Mesendoderm (in vitro differentiated cells): ENCODE results near the gene TBX1.
"Not testable (repeated sequence)": the region's sequence is repeated elsewhere in the genome, so short reads cannot be mapped to it uniquely, and the experiment has no call there.

Experiments
- DNase-seq: peaks from one replicate; pipeline ENCODE4 v3.0.0; 2013
- H2AK5ac ChIP-seq: 2 replicates; pipeline ENCODE4 v1.6.1; 2013; ENCODE audit warnings: low read length, inconsistent platforms
- H2BK120ac ChIP-seq: 2 replicates; pipeline ENCODE4 v1.6.1; 2013; ENCODE audit warnings: low read depth, mild to moderate bottlenecking, low read length, moderate library complexity, mixed read lengths
- H2BK15ac ChIP-seq: replicated peaks from 2 replicates; pipeline ENCODE4 v1.6.1; 2013; ENCODE audit warnings: low read depth, mild to moderate bottlenecking, moderate library complexity
- H2BK5ac ChIP-seq: 2 replicates; pipeline ENCODE4 v1.6.1; 2013; ENCODE audit warnings: low read length, inconsistent platforms
- H3K18ac ChIP-seq: 2 replicates; pipeline ENCODE4 v1.6.1; 2013; ENCODE audit warnings: mild to moderate bottlenecking, low read length, mixed read lengths
- H3K23ac ChIP-seq: one replicate; pipeline ENCODE4 v1.6.1; 2013; ENCODE audit warnings: low read length
- H3K27ac ChIP-seq: 2 replicates; pipeline ENCODE4 v1.5.1; 2013; ENCODE audit warnings: low read depth, mild to moderate bottlenecking, inconsistent platforms, low read length, moderate library complexity
- H3K27me3 ChIP-seq: 2 replicates; pipeline ENCODE4 v1.6.1; 2013; ENCODE audit warnings: low read length, control low read depth, mild to moderate bottlenecking, inconsistent platforms; ENCODE audit not compliant: insufficient read depth, poor library complexity
- H3K36me3 ChIP-seq: 2 replicates; pipeline ENCODE4 v1.6.1; 2013; ENCODE audit warnings: low read length, inconsistent platforms; ENCODE audit not compliant: control insufficient read depth, insufficient read depth
- H3K4ac ChIP-seq: one replicate; pipeline ENCODE4 v1.6.1; 2013; ENCODE audit warnings: low read depth, mild to moderate bottlenecking, low read length, moderate library complexity
- H3K4me1 ChIP-seq: 2 replicates; pipeline ENCODE4 v1.6.1; 2013; ENCODE audit warnings: low read depth, low read length, inconsistent platforms; ENCODE audit not compliant: control insufficient read depth
- H3K4me2 ChIP-seq: 2 replicates; pipeline ENCODE4 v1.6.1; 2013; ENCODE audit warnings: low read length
- H3K4me3 ChIP-seq: 2 replicates; pipeline ENCODE4 v1.5.1; 2013; ENCODE audit warnings: mild to moderate bottlenecking, low read length
- H3K56ac ChIP-seq: one replicate; pipeline ENCODE4 v1.6.1; 2013; ENCODE audit warnings: low read length
- H3K79me1 ChIP-seq: 2 replicates; pipeline ENCODE4 v1.6.1; 2013; ENCODE audit warnings: low read length, inconsistent platforms
- H3K79me2 ChIP-seq: 2 replicates; pipeline ENCODE4 v1.6.1; 2013; ENCODE audit warnings: mild to moderate bottlenecking, low read length; ENCODE audit not compliant: control insufficient read depth, insufficient read depth
- H3K9ac ChIP-seq: 2 replicates; pipeline ENCODE4 v1.6.1; 2013; ENCODE audit warnings: low read length, inconsistent platforms
- H4K5ac ChIP-seq: one replicate; pipeline ENCODE4 v1.6.1; 2013; ENCODE audit warnings: low read length
- H4K8ac ChIP-seq: one replicate; pipeline ENCODE4 v1.6.1; 2013; ENCODE audit warnings: low read depth, mild to moderate bottlenecking, control low read depth, low read length, moderate library complexity
- WGBS: extraction: QIAGEN DNeasy Blood & Tissue Kit; methylation state at CpG from one replicate; pipeline ENCODE4 v1.1.7; 2013; ENCODE audit warnings: low lambda C conversion rate, missing lambda C conversion rate; ENCODE audit not compliant: insufficient coverage; ENCODE audit errors: extremely low coverage; 5-methylcytosine and 5-hydroxymethylcytosine counted together

The TBX1 gene

DNA sequence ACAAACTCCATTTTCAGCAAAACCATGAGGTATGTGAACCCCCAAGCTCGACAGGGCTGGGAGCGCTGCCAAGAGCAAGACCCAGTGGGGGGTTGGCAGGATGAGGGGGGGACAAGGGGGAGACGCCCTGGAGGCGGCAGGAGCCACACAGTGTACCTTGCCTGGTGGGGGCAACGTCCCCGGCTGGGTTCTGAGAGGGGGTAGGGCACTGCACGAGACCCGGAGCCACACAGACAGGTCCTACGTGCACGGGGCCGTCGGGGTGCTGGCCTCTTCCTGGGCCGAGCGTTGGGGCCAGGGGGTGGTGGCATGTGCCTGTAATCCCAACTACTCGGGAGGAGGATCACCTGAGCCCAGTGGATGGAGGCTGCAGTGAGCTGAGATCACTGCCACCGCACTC is 28.8 kb downstream of the TBX1 start:
- Histone ChIP-seq H3K9ac (no peak overlapping the region), H4K8ac (no peak overlapping the region), H3K4ac (no peak overlapping the region), H3K56ac (no peak overlapping the region), H3K23ac (no peak overlapping the region), H4K5ac (no peak overlapping the region), H2AK5ac (no peak overlapping the region), H2BK5ac (no peak overlapping the region), H2BK120ac (no peak overlapping the region), H2BK15ac (no peak overlapping the region), H3K36me3 (no peaks in the 10 kb centered on the region), H3K4me2 (no peak overlapping the region), H3K79me1 (no peaks in the 10 kb centered on the region), H3K18ac (no peak overlapping the region), H3K4me1 (no peaks in the 10 kb centered on the region), H3K27me3 (no peaks in the 10 kb centered on the region), H3K27ac (no peak overlapping the region), H3K4me3 (no peak overlapping the region), H3K79me2 (no peaks in the 10 kb centered on the region)
- DNase-seq = no peak
- no CpG with 5 or more reads among the region's 16 CpGs for WGBS

- H3K18ac ChIP-seq = no peak overlapping the region
- no peak overlapping the region for H2BK15ac ChIP-seq
- no peak overlapping the region for H3K56ac ChIP-seq
- DNase-seq = no peak
- H2AK5ac ChIP-seq = no peak overlapping the region
- no peak overlapping the region for H4K5ac ChIP-seq
- H3K4ac ChIP-seq = no peak overlapping the region
- no peak overlapping the region for H3K4me3 ChIP-seq
- no peak overlapping the region for H2BK120ac ChIP-seq
- no peak overlapping the region for H2BK5ac ChIP-seq
- no peaks in the 10 kb centered on the region for H3K79me2 ChIP-seq
- H3K4me2 ChIP-seq = no peak overlapping the region
- H3K79me1 ChIP-seq = no peaks in the 10 kb centered on the region
- no CpG with 5 or more reads among the region's 6 CpGs for WGBS
- no peaks in the 10 kb centered on the region for H3K36me3 ChIP-seq
- H3K9ac ChIP-seq = no peak overlapping the region
- no peak overlapping the region for H3K27ac ChIP-seq
- H4K8ac ChIP-seq = no peak overlapping the region
- no peaks in the 10 kb centered on the region for H3K4me1 ChIP-seq
- no peaks in the 10 kb centered on the region for H3K27me3 ChIP-seq
- no peak overlapping the region for H3K23ac ChIP-seq
These were observed 29.2 kb downstream of the TBX1 start for GRCh38 chr22:19789828-19790227.

DNA sequence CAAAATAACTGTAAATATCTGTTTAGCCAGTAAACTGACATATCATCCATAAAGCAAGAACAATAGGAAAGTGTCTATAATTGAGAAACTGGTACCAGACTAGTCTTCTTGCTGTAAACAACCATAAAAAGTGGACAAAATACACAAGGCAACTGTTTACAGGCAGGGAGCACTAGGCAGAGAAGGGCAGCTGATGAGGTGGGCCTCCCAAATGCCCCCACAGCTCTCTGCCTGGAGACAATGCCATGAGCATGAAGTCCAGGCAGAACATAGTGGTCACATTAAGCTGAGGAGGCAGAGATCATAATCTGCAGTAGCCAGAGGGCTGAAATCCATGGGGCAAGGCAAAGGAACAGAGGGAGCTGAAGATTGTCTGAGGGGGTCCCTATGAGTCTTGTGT is 30.7 kb downstream of the TBX1 start:
- Histone ChIP-seq H3K23ac (no peak overlapping the region), H3K4me3 (no peak overlapping the region), H3K79me2 (no peaks in the 10 kb centered on the region), H3K79me1 (no peaks in the 10 kb centered on the region), H3K4me2 (no peak overlapping the region), H4K8ac (no peak overlapping the region), H3K27ac (no peak overlapping the region), H2AK5ac (no peak overlapping the region), H3K4me1 (no peaks in the 10 kb centered on the region), H3K56ac (no peak overlapping the region), H2BK120ac (no peak overlapping the region), H3K9ac (no peak overlapping the region), H4K5ac (no peak overlapping the region), H2BK15ac (no peak overlapping the region), H3K27me3 (no peaks in the 10 kb centered on the region), H3K36me3 (no peaks in the 10 kb centered on the region), H3K18ac (no peak overlapping the region), H2BK5ac (no peak overlapping the region), H3K4ac (no peak overlapping the region)
- no peak for DNase-seq

GRCh38 chr22:19791894-19792293 is 31.3 kb downstream of the TBX1 start:
- H4K8ac ChIP-seq = no peak overlapping the region
- H3K36me3 ChIP-seq = no peaks in the 10 kb centered on the region
- no peaks in the 10 kb centered on the region for H3K79me2 ChIP-seq
- no peak overlapping the region for H2BK120ac ChIP-seq
- no peak overlapping the region for H4K5ac ChIP-seq
- no peaks in the 10 kb centered on the region for H3K4me1 ChIP-seq
- no peak overlapping the region for H3K27ac ChIP-seq
- no peak overlapping the region for H3K18ac ChIP-seq
- no peak overlapping the region for H3K4me2 ChIP-seq
- H2BK5ac ChIP-seq = no peak overlapping the region
- H3K27me3 ChIP-seq = no peaks in the 10 kb centered on the region
- no peaks in the 10 kb centered on the region for H3K79me1 ChIP-seq
- H3K23ac ChIP-seq = peak overlapping the region; percentile 24
- H3K4ac ChIP-seq = no peak overlapping the region
- DNase-seq = no peak
- H3K56ac ChIP-seq = no peak overlapping the region
- H3K4me3 ChIP-seq = no peak overlapping the region
- H2AK5ac ChIP-seq = no peak overlapping the region
- H3K9ac ChIP-seq = no peak overlapping the region
- H2BK15ac ChIP-seq = no peak overlapping the region

GRCh38 chr22:19792383-19792896 is 31.9 kb downstream of the TBX1 start:
- not testable (repeated sequence) for H3K4me3 ChIP-seq, H3K79me1 ChIP-seq, H3K18ac ChIP-seq, H3K27ac ChIP-seq, DNase-seq, H3K4ac ChIP-seq, H3K4me1 ChIP-seq, H4K8ac ChIP-seq, H3K9ac ChIP-seq, H3K79me2 ChIP-seq, H3K36me3 ChIP-seq, H2BK15ac ChIP-seq, H4K5ac ChIP-seq, H3K4me2 ChIP-seq, H3K56ac ChIP-seq, H2BK120ac ChIP-seq, H3K23ac ChIP-seq, H2BK5ac ChIP-seq, H2AK5ac ChIP-seq, H3K27me3 ChIP-seq
- WGBS = no CpG with 5 or more reads among the region's 13 CpGs

GRCh38 chr22:19793161-19793560 is 32.6 kb downstream of the TBX1 start:
- no peak overlapping the region for H2BK120ac ChIP-seq
- no peaks in the 10 kb centered on the region for H3K27me3 ChIP-seq
- no peak overlapping the region for H4K8ac ChIP-seq
- no peak overlapping the region for H3K4me3 ChIP-seq
- no peaks in the 10 kb centered on the region for H3K36me3 ChIP-seq
- no peaks in the 10 kb centered on the region for H3K4me1 ChIP-seq
- no peak overlapping the region for H3K9ac ChIP-seq
- DNase-seq = no peak
- no CpG with 5 or more reads among the region's 2 CpGs for WGBS
- no peak overlapping the region for H3K4ac ChIP-seq
- no peak overlapping the region for H3K18ac ChIP-seq
- no peak overlapping the region for H3K56ac ChIP-seq
- H3K27ac ChIP-seq = no peak overlapping the region
- H4K5ac ChIP-seq = no peak overlapping the region
- no peak overlapping the region for H3K4me2 ChIP-seq
- H3K23ac ChIP-seq = no peak overlapping the region
- no peaks in the 10 kb centered on the region for H3K79me2 ChIP-seq
- H2BK5ac ChIP-seq = no peak overlapping the region
- H2AK5ac ChIP-seq = no peak overlapping the region
- H3K79me1 ChIP-seq = no peaks in the 10 kb centered on the region
- no peak overlapping the region for H2BK15ac ChIP-seq
